ENCODE results near the gene SEPTIN1. TPM values are rescaled to one million over a fixed set of nuclear protein-coding genes. Genes with fewer than 3 reads are reported as not detected.
"Not testable (repeated sequence)": the region's sequence is repeated elsewhere in the genome, so short reads cannot be mapped to it uniquely, and the experiment has no call there.

Gene SEPTIN1
- total and polyA plus RNA-seq, 2 of the 4 experiments (the other 2 are of a cell fraction): 0.24 TPM; not detected in 1

DNA sequence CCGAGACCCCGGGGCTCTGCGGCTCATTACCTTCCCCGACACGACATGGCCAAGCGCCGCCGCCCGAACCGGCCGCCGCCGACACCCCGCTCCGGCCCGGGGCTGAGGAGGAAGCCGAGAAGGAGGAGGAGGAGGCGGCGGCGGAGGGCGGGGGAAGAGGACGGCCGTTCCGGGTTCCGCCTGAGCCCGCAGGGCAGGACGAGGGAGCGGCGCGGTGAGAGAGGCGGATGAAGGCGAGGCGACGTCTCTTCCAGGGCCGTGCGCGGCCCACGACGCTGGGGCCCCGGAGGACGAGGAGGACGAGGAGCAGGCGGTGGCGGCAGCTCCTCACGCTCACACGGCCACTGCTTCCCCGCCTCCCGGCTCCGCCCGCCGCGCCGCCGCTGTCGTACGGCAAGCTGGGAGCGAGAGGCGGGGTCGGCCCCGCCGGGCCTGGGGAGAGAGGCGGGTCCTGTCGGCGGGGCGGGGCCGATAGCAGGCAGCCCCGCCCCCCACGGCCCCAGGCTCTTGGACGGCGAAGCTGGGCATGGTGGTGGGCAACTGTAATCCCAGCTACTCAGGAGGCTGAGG lies 47.2 kb downstream of the SEPTIN1 start:
- peak overlapping the region; percentile 96 for H2AFZ ChIP-seq (replicated peaks; ENCODE audit: low read length, poor library complexity)
- H3K9me3 ChIP-seq (ENCODE audit: control insufficient read depth, insufficient read depth, low read length); POLR2A ChIA-PET (ENCODE audit: unreplicated experiment); H3K4me1 ChIP-seq (ENCODE audit: control insufficient read depth, insufficient read depth, low read length); H2BK15ac ChIP-seq (ENCODE audit: low read depth, low read length); H3K27me3 ChIP-seq (ENCODE audit: control insufficient read depth, insufficient read depth, low read length); H3K56ac ChIP-seq (ENCODE audit: extremely low read depth, insufficient read depth, low read length); H2BK20ac ChIP-seq (ENCODE audit: low read depth, low read length); H3K79me1 ChIP-seq (ENCODE audit: low read depth in 1 of 2, low read length in 2 of 2); H4K20me1 ChIP-seq (ENCODE audit: insufficient read depth, low read length); BruUV-seq (replicated peaks); H3K9me1 ChIP-seq (ENCODE audit: insufficient read depth, low read length); H2AK5ac ChIP-seq (ENCODE audit: low read depth, low read length); intact Hi-C loops (cut with micrococcal nuclease); in situ Hi-C loops (cut with MboI; ENCODE audit: low sequenced_read_pairs); H3K36me3 ChIP-seq (ENCODE audit: control insufficient read depth, insufficient read depth, low read length); dilution Hi-C loops (cut with HindIII; ENCODE audit: low sequenced_read_pairs, unreplicated experiment): not testable (repeated sequence)
- H3K14ac ChIP-seq (replicated peaks; ENCODE audit: low read depth, low read length): peak overlapping the region; percentile 94
- peak overlapping the region; percentile 95 for H4K91ac ChIP-seq (ENCODE audit: insufficient read depth, low read depth, low read length)
- peak overlapping the region; percentile 21; the same call in 1 of the 2 replicates for H3K18ac ChIP-seq (ENCODE audit: low read depth, low read length)
- H3K23ac ChIP-seq (ENCODE audit: low read depth, low read length): peak overlapping the region; percentile 96
- H3K4ac ChIP-seq (ENCODE audit: low read depth, low read length): peak overlapping the region; percentile 87
- peak overlapping the region; percentile 92 for H2BK5ac ChIP-seq (ENCODE audit: low read depth, low read length, poor library complexity, severe bottlenecking)
- H4K8ac ChIP-seq (ENCODE audit: low read depth in 2 of 2, low read length in 2 of 2): peak overlapping the region; percentile 74 to 82; a peak in 2 of 4 replicates
- peak overlapping the region; percentile 70 for H3K4me3 ChIP-seq (ENCODE audit: insufficient read depth, low read depth, low read length)
- peak overlapping the region; percentile 87 for H3K4me2 ChIP-seq (ENCODE audit: low read depth, low read length)
- CTCF ChIA-PET: interaction anchor here (1.0 kb wide), 1 partner anchor 75 kb away, joined by 3 read pairs; no protein-coding TSS in a partner anchor
- peak overlapping the region; percentile 85 for H2AK9ac ChIP-seq (replicated peaks; ENCODE audit: low read depth, low read length, poor library complexity)
- WGBS, 2 experiments (ENCODE audit: extremely low coverage in 2 of 2, insufficient read length in 1 of 2): 0% methylated on average over 43 of the region's 70 CpGs; no CpG with 5 or more reads in 1 of the 2 experiments
- TF ChIP-seq MAZ (IDR thresholded peaks at IDR 0.05; ENCODE audit: borderline replicate concordance, low read depth, low read length): peak; percentile 54; the same call in 1 of the 2 replicates
- peak; percentile 42; the same call in 1 of the 2 replicates for TF ChIP-seq POLR2A (IDR thresholded peaks at IDR 0.05; ENCODE audit: low read depth, low read length)
- DNase-seq (peak; percentile 62), ATAC-seq (ENCODE audit: low read depth) (peak; percentile 94)
- H3K27ac ChIP-seq (ENCODE audit: insufficient read depth, low read length): peak overlapping the region; percentile 82
- peak overlapping the region; percentile 32 for H4K5ac ChIP-seq (ENCODE audit: low read depth, low read length)
- H2BK120ac ChIP-seq (ENCODE audit: low read depth, low read length): peak overlapping the region; percentile 72; the same call in 1 of the 2 replicates
- H3K9ac ChIP-seq (ENCODE audit: low read depth, low read length): peak overlapping the region; percentile 77

GRCh38 chr16:30334473-30334989 lies 47.8 kb downstream of the SEPTIN1 start:
- Histone ChIP-seq H3K4me2 (ENCODE audit: low read depth, low read length) (peak overlapping the region; percentile 69), H3K9ac (ENCODE audit: low read depth, low read length) (peak overlapping the region; percentile 33), H3K56ac (ENCODE audit: extremely low read depth, insufficient read depth, low read length) (0 out of 2 replicates have a peak overlapping the region, but pooled peaks have one; percentile 41), H3K4me3 (ENCODE audit: insufficient read depth, low read depth, low read length) (peak overlapping the region; percentile 70), H3K27ac (ENCODE audit: insufficient read depth, low read length) (peak overlapping the region; percentile 40)
- H3K9me1 ChIP-seq (ENCODE audit: insufficient read depth, low read length); BruUV-seq (replicated peaks); H3K18ac ChIP-seq (ENCODE audit: low read depth, low read length); H3K36me3 ChIP-seq (ENCODE audit: control insufficient read depth, insufficient read depth, low read length); H2BK20ac ChIP-seq (ENCODE audit: low read depth, low read length); H3K27me3 ChIP-seq (ENCODE audit: control insufficient read depth, insufficient read depth, low read length); CTCF ChIA-PET; H4K5ac ChIP-seq (ENCODE audit: low read depth, low read length); H4K91ac ChIP-seq (ENCODE audit: insufficient read depth, low read depth, low read length); H3K4ac ChIP-seq (ENCODE audit: low read depth, low read length); POLR2A ChIA-PET (ENCODE audit: unreplicated experiment); H2AK5ac ChIP-seq (ENCODE audit: low read depth, low read length); H2AK9ac ChIP-seq (replicated peaks; ENCODE audit: low read depth, low read length, poor library complexity); H2BK15ac ChIP-seq (ENCODE audit: low read depth, low read length); H3K79me1 ChIP-seq (ENCODE audit: low read depth in 1 of 2, low read length in 2 of 2); H3K4me1 ChIP-seq (ENCODE audit: control insufficient read depth, insufficient read depth, low read length); dilution Hi-C loops (cut with HindIII; ENCODE audit: low sequenced_read_pairs, unreplicated experiment); H2AFZ ChIP-seq (replicated peaks; ENCODE audit: low read length, poor library complexity); H2BK120ac ChIP-seq (ENCODE audit: low read depth, low read length); H3K9me3 ChIP-seq (ENCODE audit: control insufficient read depth, insufficient read depth, low read length); intact Hi-C loops (cut with micrococcal nuclease); H3K14ac ChIP-seq (replicated peaks; ENCODE audit: low read depth, low read length); H3K23ac ChIP-seq (ENCODE audit: low read depth, low read length); H2BK5ac ChIP-seq (ENCODE audit: low read depth, low read length, poor library complexity, severe bottlenecking); H4K20me1 ChIP-seq (ENCODE audit: insufficient read depth, low read length); in situ Hi-C loops (cut with MboI; ENCODE audit: low sequenced_read_pairs); H4K8ac ChIP-seq (ENCODE audit: low read depth in 2 of 2, low read length in 2 of 2): not testable (repeated sequence)
- no CpG with 5 or more reads among the region's 33 CpGs for WGBS, 2 experiments (ENCODE audit: extremely low coverage in 2 of 2, insufficient read length in 1 of 2)
- ATAC-seq (ENCODE audit: low read depth): peak; percentile 95
- peak; percentile 67 for DNase-seq

Data from IMR-90 (cell line).